GM10266 (cell line): ENCODE data around the gene AHCYL1.

Experiments
- DNase-seq: peaks from one replicate; pipeline ENCODE4 v3.0.0; 2012; ENCODE audit errors: extremely low spot score
- TF ChIP-seq, protein P1 (sequence below): IDR thresholded peaks from 2 replicates; pipeline ENCODE4 v1.5.1; 2012; ENCODE audit warnings: mild to moderate bottlenecking, low read depth; ENCODE audit not compliant: control insufficient read depth, insufficient read depth; ENCODE audit errors: missing control alignments

AHCYL1 gene

DNA sequence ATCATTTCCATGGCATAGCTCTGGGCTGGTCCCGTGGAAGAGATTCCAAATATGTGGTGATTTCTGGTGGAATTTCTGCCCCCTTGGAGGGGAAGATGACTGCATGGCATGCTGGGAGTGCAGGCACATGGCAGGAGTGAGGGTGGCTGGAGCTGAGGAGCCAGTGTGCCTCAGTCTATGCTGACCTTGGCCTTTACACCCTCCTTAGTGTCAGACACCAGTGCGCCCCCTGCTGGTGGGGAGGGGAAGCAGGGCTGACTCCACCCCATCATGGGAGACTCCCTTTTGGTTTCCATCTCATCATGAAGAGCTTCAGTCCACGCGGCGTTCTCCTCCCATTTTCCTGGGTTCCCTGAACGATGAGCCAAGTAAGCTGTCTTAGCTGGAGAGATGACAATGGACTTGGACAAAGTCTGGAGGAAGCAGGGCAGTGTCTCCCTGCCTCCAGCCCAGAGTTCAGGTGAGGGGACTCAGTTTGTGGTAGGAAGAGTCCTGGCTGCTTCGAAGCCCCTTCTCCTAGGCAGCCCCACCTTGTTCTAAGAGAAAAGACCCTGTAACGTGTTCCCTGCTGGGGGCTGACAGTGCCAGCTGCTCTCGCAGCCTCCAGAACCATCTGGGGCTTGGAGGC lies 75.6 kb downstream of the AHCYL1 start:
- peak; percentile 77 for DNase-seq
- TF ChIP-seq, protein P1, sequence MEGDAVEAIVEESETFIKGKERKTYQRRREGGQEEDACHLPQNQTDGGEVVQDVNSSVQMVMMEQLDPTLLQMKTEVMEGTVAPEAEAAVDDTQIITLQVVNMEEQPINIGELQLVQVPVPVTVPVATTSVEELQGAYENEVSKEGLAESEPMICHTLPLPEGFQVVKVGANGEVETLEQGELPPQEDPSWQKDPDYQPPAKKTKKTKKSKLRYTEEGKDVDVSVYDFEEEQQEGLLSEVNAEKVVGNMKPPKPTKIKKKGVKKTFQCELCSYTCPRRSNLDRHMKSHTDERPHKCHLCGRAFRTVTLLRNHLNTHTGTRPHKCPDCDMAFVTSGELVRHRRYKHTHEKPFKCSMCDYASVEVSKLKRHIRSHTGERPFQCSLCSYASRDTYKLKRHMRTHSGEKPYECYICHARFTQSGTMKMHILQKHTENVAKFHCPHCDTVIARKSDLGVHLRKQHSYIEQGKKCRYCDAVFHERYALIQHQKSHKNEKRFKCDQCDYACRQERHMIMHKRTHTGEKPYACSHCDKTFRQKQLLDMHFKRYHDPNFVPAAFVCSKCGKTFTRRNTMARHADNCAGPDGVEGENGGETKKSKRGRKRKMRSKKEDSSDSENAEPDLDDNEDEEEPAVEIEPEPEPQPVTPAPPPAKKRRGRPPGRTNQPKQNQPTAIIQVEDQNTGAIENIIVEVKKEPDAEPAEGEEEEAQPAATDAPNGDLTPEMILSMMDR, result peak; percentile 93

DNA sequence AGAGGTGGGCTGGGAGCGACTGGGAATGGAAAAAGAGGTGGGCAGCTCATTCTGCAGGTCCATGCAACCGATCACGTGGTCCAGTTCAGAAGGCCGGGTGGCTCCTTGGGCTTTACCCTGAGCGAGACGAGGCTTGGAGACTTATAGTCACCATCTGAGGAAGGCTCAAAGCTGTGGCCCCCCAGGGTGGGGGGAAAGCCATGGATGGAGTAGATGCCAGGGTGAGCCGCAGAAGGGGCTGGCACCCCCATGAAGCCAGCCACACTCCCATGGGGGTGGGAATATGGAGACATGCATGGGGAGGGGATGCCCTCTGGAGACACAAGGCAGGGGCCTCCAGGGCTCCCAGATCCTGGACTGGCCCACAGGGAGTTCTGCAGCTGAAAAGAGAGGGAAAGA lies 76.1 kb downstream of the AHCYL1 start:
- TF ChIP-seq, protein P1, result no peak
- DNase-seq, result no peak

DNA sequence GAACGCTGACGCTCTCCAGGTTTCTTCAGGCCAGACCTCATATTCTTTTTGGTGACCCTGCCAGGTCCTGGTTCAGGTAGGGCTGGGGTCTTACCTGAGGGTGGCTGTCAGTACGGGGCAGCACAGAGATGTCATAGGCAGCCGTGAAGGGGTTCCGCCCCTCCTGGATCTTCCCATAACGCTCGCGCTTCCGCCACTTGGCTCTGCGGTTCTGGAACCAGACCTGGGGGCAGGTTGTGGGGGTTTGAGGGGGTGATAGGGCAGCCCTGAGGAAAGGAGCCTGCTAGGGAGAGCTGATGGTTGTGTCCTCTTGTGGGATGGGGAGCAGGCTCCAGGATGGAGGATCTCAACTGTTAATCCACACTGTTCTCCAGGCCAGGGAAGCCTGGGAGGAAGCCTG lies 76.8 kb downstream of the AHCYL1 start:
- DNase-seq, result no peak
- TF ChIP-seq, protein P1, result no peak

DNA sequence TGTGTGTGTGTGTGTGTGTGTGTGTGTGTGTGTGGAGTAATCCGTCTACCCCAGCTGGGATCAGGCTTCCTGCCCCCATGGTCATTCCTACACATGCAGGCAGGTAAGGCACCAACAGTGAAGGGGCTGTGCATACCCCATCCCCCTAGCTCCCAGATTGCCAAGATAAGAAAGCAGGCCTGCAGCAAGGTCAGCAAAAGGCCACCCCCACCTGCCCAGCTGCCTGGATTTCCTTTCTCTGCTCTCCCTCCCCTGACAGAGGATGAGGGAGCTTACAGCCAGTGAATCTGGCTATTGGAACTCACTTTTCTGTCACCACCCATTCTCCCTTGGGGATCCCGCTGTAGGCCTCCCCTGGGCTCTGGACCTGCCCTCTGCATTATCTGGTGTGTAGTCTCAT lies 78.0 kb downstream of the AHCYL1 start:
- TF ChIP-seq, protein P1, result no peak
- DNase-seq, result no peak

DNA sequence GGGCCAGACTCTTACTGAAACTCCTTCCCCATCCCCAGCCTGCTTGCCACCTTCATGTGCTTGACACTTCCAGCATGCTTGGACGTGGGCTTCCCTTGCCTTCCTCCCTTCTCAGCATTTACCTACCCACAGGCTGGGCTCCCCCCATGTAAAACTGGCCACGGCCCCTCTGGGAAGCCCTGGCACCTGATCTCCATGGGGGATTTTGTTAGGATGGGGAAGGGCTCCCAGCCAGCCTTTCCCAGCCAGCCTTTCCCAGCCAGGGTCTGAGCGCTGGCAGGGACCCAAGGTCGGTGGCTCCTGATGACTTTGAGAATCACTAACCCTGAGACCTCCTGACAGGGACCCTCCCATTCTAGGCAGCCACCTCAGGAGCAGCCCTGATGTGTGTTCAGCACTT lies 79.2 kb downstream of the AHCYL1 start:
- TF ChIP-seq, protein P1, result no peak
- no peak for DNase-seq

DNA sequence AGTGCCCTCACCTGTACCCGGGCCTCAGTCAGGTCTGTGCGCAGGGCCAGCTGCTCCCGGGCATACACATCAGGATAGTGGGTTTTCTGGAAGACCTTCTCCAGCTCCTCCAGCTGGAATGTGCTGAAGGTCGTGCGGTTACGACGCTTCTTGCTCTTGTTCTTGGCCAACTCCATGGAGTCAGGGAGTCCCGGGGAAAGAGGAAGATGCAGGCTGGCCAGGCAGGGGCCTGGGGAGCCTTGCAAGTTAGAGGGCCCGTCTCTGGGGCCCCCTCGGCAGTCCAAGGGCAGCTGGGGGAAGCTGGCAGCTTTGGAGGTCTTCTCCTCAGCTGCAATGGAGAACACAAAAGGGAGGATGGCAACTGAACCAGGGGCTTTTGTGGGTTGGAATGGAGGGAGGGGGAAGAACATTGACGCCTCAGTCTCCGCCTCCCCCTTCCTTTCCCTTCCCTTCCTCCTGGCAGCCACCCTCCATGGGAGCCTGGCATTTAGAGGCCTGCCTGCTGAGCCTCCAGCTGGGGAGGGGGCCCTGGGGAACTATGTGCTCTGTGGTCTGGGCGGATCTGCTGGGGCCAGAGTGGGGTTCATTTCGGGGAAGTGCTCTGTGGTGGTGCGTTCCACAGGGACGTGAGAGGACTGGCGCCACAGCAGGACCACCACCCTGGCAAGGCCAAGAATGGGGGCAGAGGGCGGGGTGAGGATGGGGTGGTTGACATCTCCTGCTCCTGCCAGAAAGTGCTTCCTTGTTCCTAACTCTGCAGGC lies 80.2 kb downstream of the AHCYL1 start:
- TF ChIP-seq, protein P1, result no peak

DNA sequence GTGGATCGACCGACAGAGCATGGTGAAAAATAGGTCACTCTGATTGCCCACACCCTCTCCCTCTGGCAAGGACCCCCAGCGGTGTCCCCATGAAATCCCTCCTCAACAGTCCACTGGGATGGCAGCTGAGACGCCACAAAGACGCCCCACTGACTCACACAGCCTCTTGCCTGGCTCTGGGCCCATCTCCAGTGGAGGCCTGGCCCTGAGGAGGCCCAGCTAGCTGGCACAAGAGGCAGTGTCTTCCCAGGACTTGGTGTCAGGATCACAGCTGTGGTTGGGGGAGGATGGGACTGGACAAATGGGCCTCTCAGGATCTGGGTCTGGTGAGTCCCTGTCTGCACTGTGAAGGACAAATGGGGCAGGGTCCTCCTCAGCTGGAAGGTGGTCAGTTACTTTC lies 81.3 kb downstream of the AHCYL1 start:
- TF ChIP-seq, protein P1, result no peak
- DNase-seq, result no peak

More for the DNA sequence above, 80.2 kb downstream of the AHCYL1 start:
- no peak for DNase-seq
